Measurements from ENCODE around the gene DYNLRB2.

The DYNLRB2 gene

DNA sequence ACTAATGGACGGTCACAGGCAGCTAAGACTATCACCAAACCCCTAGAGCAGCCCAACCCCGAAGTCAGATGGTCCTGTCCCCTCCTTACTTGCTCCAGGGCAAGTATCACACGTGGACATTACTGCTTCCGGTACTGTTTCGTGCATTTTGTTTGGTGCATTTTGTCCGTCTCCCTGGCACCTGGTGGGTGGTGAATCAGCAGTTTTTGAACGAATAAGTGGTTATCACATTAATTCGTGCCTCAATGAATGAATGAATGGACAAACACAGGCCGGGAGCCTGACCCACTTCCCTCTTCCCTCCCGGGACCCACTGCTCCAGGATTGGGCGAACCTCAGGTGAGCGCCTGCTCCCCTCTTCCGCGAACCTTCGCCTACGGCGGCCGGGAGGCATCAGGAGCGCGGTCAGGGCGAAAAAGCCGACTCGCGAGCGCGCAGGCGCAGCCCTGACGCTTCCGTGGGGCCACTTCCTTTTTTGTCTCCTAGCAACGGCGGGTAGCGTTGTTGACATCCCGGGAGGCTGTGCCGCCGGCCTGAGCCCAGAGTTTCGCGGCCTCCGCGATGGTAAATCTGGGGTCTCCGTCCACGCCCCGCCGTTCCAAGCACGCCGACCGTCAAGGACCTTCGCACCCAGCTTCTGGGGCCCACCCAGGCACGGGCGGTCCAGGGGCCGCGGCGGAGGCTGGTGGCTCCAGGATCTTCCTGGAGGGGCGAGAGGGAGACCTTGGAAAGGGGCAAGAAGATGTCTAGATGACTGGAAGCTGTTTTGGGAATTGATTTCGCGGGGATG is at the start of gene DYNLRB2:
Gene DYNLRB2 (plus strand): TSS at position 478 of the 790 bp plus-strand sequence. CDS start 84 bp downstream, at position 562.
- DNase-seq (ENCODE audit: low spot score) = no peak

DNA sequence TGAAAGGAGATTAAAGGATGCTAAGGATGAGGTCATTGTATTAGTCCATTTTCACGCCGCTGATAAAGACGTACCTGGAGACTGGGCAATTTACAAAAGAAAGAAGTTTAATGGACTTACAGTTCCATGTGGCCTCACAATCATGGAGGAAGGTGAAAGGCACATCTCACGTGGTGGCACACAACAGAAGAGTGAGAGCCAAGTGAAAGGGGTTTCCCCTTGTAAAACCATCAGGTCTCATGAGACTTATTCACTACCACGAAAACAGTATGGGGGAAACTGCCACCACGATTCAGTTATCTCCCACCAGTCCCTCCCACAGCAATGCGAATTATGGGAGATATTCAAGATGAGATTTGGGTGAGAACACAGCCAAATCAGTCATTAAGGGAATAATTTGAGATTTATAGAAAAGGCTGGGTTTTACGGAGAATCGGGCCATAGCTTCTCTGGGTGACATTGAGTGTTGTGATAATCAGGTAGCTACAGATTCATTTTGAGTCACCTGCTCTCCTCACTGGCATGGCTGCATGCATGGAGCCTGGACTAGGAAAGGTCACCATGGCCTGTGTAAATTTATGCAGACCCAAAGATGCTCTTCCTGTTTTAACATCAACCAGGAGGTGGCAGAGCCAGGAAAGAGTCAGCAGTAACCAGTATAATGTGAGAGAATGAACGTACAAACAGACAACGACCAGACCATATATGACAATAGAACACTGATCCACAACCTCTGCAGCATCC is 40.5 kb upstream of the DYNLRB2 start:
- DNase-seq (ENCODE audit: low spot score) = no peak

DNA sequence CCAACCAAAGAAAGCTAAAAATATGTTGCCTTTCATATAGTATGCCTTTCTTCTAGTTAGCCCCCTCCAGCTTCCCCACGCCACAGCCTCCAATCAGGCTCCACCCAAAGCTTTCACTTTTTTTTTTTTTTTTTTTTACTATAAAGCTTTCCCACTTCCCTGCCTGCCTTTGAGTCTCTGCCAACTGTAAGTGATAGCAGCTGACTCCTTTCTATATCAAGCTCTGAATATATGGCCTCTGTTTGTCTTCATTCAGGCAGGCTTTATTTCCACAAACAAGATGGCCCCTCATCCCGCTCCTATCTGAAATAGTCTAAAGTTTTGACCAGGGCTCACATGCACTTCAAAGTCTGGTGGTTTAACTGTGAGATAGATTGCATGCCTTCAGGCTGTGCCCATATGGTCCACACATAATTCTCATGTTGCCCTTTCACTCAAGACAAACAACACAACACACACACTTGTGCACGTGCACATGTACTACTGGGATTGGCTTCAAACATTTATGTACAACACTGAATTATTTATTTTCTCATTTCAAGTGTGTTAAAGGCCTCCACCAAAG is 39.8 kb upstream of the DYNLRB2 start:
- no peak for DNase-seq (ENCODE audit: low spot score)

DNA sequence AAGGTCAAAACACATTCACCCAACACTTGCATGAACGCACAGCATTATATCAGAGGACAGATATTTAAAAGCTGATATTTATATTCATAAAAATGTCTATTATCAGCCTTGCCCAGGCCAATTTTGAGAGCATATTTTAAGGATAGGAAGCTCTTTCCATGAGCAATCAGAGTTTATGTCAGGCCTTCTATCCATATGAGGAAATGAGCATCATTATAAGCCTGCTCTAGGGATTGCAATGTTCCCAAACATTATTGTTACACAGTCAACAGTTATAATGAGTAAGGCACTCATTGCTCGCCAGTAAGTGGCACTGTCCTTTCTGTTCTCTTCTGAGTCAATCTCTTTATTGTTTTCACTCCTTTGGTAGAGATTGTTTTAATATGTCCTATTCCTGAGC is 37.7 kb upstream of the DYNLRB2 start:
- DNase-seq (ENCODE audit: low spot score) = no peak

DNA sequence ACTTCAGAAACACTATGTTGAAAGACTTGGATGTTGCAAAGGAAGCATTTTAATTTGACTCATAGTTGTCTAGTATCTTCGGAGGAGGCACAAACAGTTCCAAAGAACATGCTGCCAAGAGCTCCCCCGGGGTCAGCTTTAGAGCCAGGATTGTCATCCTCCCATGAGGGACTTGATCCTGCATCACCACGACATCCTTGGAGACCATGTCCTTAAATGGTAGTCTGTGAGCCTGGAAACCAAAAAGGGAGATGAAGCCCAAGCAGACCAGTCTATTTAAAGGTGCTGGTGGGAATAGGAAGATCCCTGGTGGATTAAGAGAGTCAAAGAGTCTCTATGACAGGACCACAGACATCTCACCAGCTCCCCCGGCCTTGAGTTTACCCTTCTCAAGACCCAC is 33.3 kb upstream of the DYNLRB2 start:
- DNase-seq (ENCODE audit: low spot score) = no peak

DNA sequence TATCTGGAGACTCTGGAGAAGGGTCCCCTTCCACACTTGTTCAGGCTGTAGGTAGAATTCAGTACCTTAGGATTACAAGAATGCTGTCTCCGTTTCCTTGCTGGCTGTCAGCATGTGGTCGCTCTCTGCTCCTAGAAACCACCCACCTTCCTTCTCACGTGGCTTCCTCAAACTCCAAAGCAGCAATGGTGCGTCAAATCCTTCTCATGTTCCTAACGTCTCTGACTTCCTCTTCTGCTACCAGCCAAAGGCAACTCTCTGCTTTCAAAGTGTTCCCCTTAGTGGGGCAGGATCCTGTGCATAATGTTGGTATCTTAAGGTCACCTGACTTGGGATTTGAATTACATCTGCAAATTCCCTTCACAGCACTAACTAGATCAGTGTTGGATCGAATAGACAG is 30.9 kb upstream of the DYNLRB2 start:
- no peak for DNase-seq (ENCODE audit: low spot score)

DNA sequence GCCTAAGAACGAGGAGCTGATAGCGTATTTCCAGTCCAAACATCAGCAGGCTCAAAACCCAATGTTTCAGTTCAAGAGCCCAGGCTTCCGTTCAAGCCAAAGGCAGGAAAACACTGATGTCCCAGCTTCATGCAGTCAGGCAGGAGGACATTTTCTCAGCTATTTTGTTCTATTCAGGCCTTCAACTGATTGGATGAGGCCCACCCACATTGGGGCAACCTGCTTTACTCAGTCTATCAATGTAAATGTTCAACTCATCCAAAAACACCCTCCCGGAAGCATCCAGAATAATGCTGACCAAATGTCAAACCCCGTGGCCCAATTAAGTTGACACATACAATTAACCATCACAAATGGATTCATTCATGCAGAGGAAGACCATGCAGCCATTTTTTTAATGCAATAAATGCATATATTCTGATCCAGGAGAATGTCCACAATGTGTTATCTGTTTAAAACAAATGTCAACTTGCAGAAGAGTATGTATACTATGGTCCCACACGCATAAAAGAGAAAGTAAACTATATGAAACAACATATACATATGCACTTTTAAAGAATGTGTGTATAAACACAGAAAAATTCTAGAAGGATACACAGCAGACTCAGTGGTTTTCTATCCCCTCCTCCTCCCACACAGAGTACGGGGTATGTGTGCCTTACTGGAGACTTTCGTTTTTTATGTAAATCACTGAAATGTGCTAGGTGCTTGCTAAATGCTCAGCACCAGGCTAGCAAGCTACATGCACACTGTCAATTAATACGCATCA is 28.8 kb upstream of the DYNLRB2 start:
- no peak for DNase-seq (ENCODE audit: low spot score)

DNA sequence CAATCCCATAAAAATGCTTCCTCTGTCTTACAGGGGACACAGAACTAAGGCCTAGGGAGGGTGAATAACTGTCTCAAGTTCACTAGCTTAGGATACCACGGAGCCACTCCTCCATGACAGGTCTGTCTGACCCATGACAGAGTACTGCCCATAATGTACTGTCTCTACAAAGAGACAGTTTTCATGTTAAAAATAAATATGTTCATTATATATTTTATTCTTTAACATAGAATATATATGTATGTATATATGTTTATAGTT is 28.3 kb upstream of the DYNLRB2 start:
- DNase-seq (ENCODE audit: low spot score) = no peak

DNA sequence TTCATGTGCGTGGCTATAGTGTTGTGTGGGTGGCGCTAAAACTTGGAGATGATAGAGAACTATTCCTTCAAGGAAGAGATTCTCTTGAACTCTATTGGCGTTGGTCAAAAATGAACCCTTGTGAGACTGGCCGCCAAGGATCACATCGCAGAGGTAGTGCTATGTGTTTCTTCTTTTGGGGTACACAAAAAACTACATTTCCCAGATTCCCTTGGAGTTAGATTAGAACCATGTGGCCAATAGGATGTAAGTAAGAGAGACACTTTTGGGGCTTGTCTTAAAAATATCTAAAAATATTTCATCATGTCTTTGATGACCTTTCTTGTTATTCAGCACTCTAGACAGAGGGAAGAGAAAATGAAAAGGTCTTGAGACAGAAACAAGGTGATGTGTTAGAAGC is 25.4 kb upstream of the DYNLRB2 start:
- no peak for DNase-seq (ENCODE audit: low spot score)

DNA sequence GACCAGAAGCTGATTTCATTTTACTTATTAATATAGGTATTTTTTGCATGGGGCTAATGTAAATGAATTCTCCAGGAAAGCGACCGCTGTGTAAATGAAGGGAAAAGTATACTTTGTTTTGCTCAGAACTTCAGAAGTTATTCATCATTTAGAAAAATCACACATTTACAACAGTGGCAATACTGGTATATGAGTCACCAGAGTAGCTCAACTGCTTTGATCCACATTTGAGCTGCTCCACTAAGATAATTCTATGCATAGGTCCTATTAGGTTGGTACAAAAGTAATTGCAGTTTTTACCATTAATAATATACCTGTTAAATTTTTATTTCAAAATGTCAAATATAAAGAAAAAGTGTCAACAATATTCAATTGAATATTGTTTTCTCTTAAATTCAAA is 22.9 kb upstream of the DYNLRB2 start:
- DNase-seq (ENCODE audit: low spot score) = no peak

DNA sequence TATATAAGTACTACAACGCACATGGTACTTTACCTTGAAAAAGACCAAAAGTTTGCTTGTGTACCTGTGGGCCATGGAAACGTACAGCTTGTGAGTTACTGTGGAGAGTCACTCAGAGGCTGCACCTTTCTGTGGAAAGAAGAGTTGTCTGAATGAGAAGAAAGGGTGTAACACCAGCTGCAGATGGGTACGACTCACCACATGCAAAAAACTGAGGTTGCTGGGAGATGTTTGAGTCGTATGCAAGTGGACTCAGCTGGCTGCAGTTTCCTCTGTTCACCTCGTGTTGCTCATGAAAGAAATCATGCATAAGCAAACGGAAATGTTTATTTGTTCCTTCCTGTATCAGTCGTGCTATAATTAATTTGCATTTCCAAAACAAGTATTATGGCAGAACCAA is 22.4 kb upstream of the DYNLRB2 start:
- DNase-seq (ENCODE audit: low spot score) = peak; percentile 31

DNA sequence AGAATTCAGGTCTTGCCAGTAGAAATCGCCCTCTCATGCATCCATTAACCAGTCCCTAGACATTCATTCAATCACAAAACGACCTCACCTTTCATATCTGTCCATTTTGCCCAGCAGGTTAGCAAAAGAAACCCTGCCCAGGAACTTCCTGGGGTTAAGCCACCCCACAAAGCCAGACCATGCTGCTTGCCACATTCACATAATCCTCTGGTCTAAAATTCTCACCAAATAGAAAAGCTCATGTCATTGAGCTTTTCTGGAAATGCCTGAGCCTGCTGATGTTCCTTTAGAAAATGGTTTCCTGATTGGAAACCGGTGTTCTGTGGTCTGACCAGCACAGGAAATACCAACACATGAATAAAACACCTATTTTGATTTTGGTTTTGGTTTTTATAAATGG is 21.6 kb upstream of the DYNLRB2 start:
- no peak for DNase-seq (ENCODE audit: low spot score)

DNA sequence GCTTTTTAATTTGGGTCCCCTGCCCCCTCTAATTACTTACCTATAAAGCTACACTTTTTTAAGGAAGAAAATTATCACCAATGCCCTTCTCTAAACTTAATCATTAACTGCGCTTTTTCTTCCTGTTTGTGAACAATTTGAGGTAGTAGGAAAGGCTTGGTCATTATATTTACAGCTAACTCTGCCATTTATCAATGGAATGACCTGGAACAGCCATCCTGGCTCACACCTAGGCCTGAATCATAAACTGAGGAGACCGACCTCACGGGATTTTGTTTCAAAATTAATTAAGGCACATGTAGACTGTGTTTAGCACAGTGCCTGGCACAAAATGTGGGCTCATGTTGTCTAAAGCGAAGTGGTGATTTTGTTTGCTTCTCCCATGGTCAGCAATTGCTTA is 15.4 kb upstream of the DYNLRB2 start:
- no peak for DNase-seq (ENCODE audit: low spot score)

DNA sequence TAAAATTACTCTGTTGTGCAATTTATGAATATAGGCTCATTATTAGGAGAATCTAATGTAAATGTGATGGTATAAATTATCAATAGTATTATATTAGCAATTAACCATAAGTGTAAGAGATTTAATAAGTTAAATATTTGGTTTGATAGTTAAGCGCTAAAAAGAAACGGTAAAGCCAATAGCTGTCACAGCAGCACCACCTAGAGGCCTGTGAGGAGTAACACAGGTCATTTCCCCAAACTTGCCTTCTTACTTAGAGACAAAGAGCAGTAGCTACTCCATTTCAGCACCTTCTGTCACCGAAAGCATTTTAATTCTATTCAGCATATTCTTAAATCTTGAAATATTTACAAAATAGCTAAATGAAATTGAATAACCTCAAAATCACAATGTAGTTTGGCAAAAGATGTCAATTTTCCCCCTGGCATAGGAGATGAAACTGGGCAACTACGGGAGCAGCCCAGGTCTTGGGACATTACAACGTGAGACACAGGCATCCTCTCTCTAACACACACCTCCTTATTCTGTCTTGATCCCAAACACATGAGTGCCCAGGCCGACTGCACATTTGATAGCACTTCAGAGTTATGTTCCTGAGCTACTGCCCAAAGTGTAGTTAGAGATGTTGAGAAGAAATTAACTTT is 14.3 kb upstream of the DYNLRB2 start:
- DNase-seq (ENCODE audit: low spot score) = peak; percentile 72

DNA sequence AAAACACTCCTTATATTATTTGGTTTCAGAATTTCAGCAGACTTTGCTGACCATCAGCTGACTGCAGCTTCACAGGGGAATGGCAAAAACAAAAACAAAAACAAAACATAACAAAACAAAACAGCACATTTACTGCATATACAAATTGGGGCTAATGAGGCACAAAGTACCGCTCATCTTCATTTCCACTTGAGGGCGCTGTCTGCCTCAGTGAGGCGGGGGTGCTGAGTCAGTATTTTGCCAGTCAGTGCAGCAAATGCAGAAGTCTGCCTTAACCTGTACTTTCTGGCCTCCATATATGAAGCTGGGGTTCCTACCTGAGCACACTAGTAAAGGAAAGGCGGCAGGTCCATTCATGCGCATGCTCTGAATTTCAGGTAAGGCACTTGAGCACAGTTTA is 13.5 kb upstream of the DYNLRB2 start:
- peak; percentile 58 for DNase-seq (ENCODE audit: low spot score)

DNA sequence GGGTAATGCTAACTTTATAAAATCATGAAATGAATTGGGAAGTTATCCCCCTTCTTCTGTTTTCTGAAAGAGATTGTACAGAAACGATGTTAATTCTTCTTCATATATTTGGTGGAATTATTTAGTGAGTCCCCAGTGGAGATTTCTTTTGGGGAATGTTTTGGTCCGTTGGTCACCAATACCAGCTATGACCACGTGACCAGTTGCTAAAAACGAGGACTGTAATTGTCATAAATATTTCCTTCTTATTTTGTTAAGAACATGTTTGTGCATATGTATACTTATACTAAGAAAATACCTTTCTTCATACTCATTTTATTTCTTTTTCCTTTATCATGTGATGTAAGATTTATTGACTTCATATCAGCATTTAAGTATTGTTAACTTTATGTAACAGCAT is 10.3 kb upstream of the DYNLRB2 start:
- no peak for DNase-seq (ENCODE audit: low spot score)

DNA sequence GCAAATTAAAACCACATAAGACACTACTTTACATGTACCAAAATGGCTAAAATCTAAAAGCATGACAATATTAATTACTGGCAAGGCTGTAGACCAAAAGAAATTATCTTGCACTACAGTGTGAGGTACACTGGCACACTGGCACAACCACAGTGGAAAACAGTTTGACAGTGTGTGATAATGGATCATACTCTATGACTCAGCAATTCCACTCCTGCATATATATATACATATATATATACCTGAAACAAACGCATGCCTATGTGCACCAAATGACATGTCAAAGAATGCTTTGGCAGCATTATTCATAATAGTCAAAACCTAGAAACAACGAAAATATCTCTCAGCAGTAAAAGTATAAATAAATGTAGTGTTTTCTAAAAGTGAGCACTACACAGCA is 4.6 kb upstream of the DYNLRB2 start:
- no peak for DNase-seq (ENCODE audit: low spot score)

DNA sequence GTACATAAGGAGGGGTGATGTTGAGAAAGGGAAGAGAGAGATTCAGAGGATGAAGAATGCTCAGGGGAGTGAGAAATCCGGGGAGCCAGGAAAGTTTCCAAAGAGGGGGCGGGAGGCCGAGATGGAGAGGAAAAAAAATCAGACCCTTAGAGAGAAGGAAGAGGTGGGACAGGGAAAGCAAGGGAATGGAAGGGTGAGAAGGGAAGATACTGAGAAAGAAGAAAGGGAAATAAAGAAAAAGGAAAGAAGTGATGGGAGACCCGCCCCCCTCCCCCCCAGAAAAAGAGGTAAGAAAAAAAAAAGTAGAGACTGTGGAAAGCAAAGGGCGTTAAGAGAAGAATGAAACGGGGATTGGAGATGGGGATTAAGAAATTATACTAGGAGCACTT is 507 bp downstream of the DYNLRB2 start:
- DNase-seq (ENCODE audit: low spot score) = no peak

DNA sequence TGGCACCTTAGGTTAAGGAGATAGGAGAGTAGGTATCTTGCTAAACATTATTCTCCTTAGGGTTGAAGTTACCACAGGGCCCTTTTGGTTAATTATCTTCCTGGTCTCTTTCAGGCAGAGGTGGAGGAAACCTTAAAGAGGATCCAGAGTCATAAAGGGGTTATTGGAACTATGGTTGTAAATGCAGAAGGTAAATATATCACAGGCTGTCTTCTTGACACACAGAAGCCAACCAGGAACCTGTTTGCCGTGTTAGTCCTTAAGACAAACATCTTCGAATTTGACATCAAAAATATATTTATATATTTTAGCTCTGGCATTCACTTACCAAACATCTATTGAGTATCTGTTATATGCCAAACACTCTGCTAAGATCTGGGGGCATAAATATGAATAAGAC is 2.4 kb downstream of the DYNLRB2 start:
- no peak for DNase-seq (ENCODE audit: low spot score)

DNA sequence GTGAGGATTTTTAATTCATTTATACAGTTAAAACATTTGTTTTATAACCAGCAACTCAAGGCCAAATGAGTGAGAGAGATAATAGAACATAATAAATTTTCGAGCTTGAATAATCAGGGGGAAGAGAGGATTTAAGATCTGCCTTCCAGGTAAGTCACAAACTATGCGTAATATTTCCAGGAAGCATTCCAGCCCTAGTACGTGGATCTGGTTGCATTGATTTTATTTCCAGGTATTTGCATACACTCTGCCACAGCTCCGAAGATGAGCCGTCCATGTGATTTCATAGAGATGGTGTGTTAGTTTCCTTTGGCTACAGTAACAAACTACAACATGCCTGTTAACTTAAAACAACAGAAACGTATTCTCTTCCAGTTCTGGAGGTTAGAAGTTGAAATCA is 3.5 kb downstream of the DYNLRB2 start:
- no peak for DNase-seq (ENCODE audit: low spot score)

DNA sequence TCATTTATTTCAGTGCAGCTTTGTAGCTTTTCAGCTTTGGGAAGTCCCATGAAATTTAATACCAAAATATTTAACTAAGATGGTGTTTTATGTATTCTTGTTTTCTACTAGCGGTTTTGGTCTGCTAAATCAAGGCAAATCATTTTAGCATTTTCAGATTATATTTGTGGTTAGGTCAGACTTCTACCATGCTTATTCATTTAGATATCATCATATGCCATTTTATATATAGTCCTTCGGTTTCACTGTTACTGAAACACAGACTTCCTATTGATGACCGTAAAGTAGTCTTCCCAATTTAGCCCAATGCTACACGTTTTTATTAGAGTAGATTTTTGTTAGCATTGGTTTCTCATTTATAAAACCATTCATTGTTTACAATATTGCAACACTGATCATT is 5.5 kb downstream of the DYNLRB2 start:
- no peak for DNase-seq (ENCODE audit: low spot score)

DNA sequence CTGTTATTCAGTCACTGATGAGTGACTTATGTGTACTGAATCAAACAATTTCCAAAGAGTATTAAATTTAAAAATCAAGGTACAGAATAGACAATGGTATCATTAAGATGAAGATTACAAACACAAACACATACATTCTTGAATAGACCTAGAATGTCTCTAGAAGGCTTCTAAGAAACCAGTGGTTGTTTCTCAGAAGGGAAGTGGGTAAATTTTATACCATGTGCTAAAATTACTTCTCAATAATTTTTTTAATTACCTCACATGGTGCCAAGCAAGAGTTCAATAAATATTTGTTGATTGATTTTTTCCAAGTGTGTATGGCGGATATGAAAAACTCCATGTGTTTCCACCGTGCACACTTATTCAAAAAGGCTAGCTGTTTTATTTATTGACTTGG is 6.4 kb downstream of the DYNLRB2 start:
- DNase-seq (ENCODE audit: low spot score) = no peak
